NT2/D1 (cell line): ENCODE measurements around the gene ATP8B2.
"Not testable (repeated sequence)": the region's sequence is repeated elsewhere in the genome, so short reads cannot be mapped to it uniquely, and the experiment has no call there.

ENCODE experiments used
- SUZ12 ChIP-seq: IDR thresholded peaks from 2 replicates; pipeline ENCODE4 v1.6.1; 2011; ENCODE audit not compliant: insufficient read length, insufficient read depth; ENCODE audit errors: extremely low read depth
- YY1 ChIP-seq: IDR thresholded peaks from 2 replicates; pipeline ENCODE4 v1.6.1; 2011; ENCODE audit not compliant: insufficient read length, insufficient read depth
- ZNF274 ChIP-seq: IDR thresholded peaks from 2 replicates; pipeline ENCODE4 v1.6.1; 2011; ENCODE audit warnings: mild to moderate bottlenecking, low read depth, low read length

GRCh38 chr1:154312229-154313065 is 12.9 kb upstream of the ATP8B2 start:
- not testable (repeated sequence) for TF ChIP-seq YY1, ZNF274, SUZ12
